ENCODE data around the gene MAD1L1.

DNA sequence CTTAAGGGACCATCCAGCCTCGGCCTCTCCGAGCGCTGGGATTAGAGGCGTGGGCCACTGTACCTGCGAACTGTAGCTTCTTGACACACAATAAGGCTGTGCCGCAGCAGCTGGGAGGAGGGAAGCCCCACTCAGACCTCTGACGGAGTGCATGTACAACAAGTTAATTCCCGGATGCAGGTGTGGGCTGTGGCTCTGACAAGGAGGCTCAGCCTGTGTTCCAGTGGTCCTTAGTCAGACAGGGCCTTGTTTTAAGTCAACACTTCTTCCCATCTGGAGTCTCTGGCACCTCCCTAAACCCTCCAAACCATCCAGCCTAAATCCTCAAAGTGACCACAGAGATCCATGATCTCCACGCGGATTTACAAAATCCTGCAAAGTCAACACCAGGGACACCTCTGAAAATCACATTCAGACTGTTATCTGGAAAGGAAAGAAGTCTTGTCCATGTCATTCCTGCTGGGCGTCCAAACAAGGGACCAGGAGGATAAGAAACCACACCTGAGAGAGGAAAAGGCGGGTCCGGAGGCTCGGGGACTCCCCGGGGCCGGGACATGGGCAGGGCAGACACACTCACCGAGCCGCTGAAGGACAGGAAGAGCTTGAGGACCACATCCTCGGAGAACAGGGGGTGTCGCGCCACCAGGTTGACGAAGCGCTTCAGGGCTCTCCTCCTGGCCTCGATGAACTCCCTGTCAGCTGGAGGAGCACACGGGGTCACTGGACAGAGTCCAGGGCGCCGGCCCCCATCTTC, 38.7 kb upstream of the MAD1L1 start:
- TF ChIP-seq CTCF (conservative IDR thresholded peaks at IDR 0.05; ENCODE audit: low read depth, low read length), result no peak
- no peak for TF ChIP-seq EZH2 (IDR thresholded peaks at IDR 0.05; ENCODE audit: borderline replicate concordance, low read depth, low read length, poor library complexity, severe bottlenecking)
